GM12878 (cell line): ENCODE measurements around the gene SRSF3. TPM values are rescaled to one million over a fixed set of nuclear protein-coding genes. Genes with fewer than 3 reads are reported as not detected.

ENCODE experiments used
- ATAC-seq: fragments of 200-7000 bp; cut with Tn5 transposase; 3 replicates; pipeline ENCODE4 v1.9.1; 2020; ENCODE audit warnings: mild to moderate bottlenecking, moderate library complexity
- BruUV-seq: library from RNA; stranded (reverse); fragments of 400-500 nt; replicated peaks from 2 replicates; lab custom pipeline; 2021; lab: Mats Ljungman, UMichigan
- CTCF ChIA-PET: fragments of 300-600 bp; sonication (Branson Sonifier 250); formaldehyde crosslinking; extraction: SDS; loops from one replicate; lab custom pipeline; 2021; ENCODE audit warnings: inconsistent platforms; lab: Yijun Ruan, JAX
- POLR2A ChIA-PET: fragments of 350-600 bp; formaldehyde crosslinking; extraction: SDS; loops from one replicate; lab custom pipeline; 2021; ENCODE audit warnings: inconsistent platforms; lab: Charles Lee
- RAD21 ChIA-PET: fragments of 300-600 bp; sonication (Branson Sonifier 250); formaldehyde crosslinking; loops from one replicate; lab custom pipeline; 2023; ENCODE audit warnings: antibody characterized with exemption; ENCODE audit not compliant: unreplicated experiment; lab: Charles Lee
- SMC1A ChIA-PET: fragments of 300-600 bp; sonication (Branson Sonifier 250); formaldehyde crosslinking; loops from one replicate; lab custom pipeline; 2023; ENCODE audit not compliant: unreplicated experiment, uncharacterized antibody; lab: Charles Lee
- DNase-seq: peaks from one replicate; pipeline ENCODE4 v3.0.0-alpha.2; 2011; ENCODE audit warnings: low read depth, low spot score
- FAIRE-seq: peaks from 3 replicates; lab custom pipeline; 2011; peaks lifted over from hg19 to GRCh38; lab: Jason Lieb, UNC
- H2AFZ ChIP-seq: 2 replicates; pipeline ENCODE4 v1.6.0; 2011; ENCODE audit warnings: low read depth, low read length, control low read depth; ENCODE audit not compliant: control insufficient read depth
- H3K27ac ChIP-seq: 2 replicates; pipeline ENCODE4 v1.5.1; 2011; ENCODE audit warnings: control low read depth; ENCODE audit not compliant: control insufficient read depth, insufficient read depth
- H3K27me3 ChIP-seq, 2 experiments: replicated peaks in 1 of 2; 2 replicates each; pipeline versions ENCODE4 v1.6.0 to v1.6.1; 2011; ENCODE audit warnings: low read length in 1 of 2; ENCODE audit not compliant: control insufficient read depth in 2 of 2, insufficient read depth in 2 of 2
- H3K36me3 ChIP-seq, 2 experiments: 2 replicates each; pipeline ENCODE4 v1.5.1; 2011; ENCODE audit warnings: low read length in 1 of 2; ENCODE audit not compliant: control insufficient read depth in 2 of 2, insufficient read depth in 2 of 2
- H3K4me1 ChIP-seq: 2 replicates; pipeline ENCODE4 v1.6.1; 2011; ENCODE audit warnings: mild to moderate bottlenecking, low read length, moderate library complexity, mixed read lengths; ENCODE audit not compliant: control insufficient read depth, insufficient read depth
- H3K4me2 ChIP-seq: 2 replicates; pipeline ENCODE4 v1.6.0; 2011; ENCODE audit warnings: control low read depth; ENCODE audit not compliant: control insufficient read depth, insufficient read depth
- H3K4me3 ChIP-seq: fragments of 200-600 bp; sonication (generic); 2 replicates; pipeline ENCODE4 v1.5.1; 2016
- H3K79me2 ChIP-seq: 2 replicates; pipeline ENCODE4 v1.6.0; 2011; ENCODE audit warnings: low read length; ENCODE audit not compliant: control insufficient read depth, insufficient read depth
- H3K9ac ChIP-seq: 2 replicates; pipeline ENCODE4 v1.8.0; 2011; ENCODE audit warnings: low read length, control low read depth, mixed read lengths; ENCODE audit not compliant: control insufficient read depth, insufficient read depth
- H3K9me3 ChIP-seq: replicated peaks from 3 replicates; pipeline ENCODE4 v1.5.1; 2011; ENCODE audit warnings: mild to moderate bottlenecking, low read length; ENCODE audit not compliant: control insufficient read depth, insufficient read depth
- H4K20me1 ChIP-seq: 2 replicates; pipeline ENCODE4 v1.6.0; 2011; ENCODE audit not compliant: control insufficient read depth, insufficient read depth
- EP300 ChIP-seq, 2 experiments: fragments of 150-350 bp in 1 of 2; IDR thresholded peaks; 2 replicates each; pipeline ENCODE4 v1.6.1; 2011 to 2012; ENCODE audit warnings: low read depth in 2 of 2, low read length in 2 of 2, borderline replicate concordance in 1 of 2, improper control_type of control experiment in 1 of 2, inconsistent platforms in 1 of 2; ENCODE audit not compliant: control insufficient read depth in 1 of 2
- MAX ChIP-seq: IDR thresholded peaks from 2 replicates; pipeline ENCODE4 v1.6.1; 2012; ENCODE audit warnings: low read depth, low read length, improper control_type of control experiment
- RAD21 ChIP-seq: IDR thresholded peaks from 2 replicates; pipeline ENCODE4 v1.6.1; 2011; ENCODE audit warnings: mild to moderate bottlenecking, low read depth, low read length, moderate library complexity; ENCODE audit not compliant: insufficient read depth
- ZNF687 ChIP-seq: fragments of 450-650 bp; IDR thresholded peaks from 2 replicates; pipeline ENCODE4 v1.6.1; 2017; ENCODE audit warnings: mild to moderate bottlenecking, moderate library complexity
- WGBS: methylation state at CpG from one replicate; pipeline ENCODE4 v1.1.6; 2016; ENCODE audit warnings: low lambda C conversion rate; ENCODE audit not compliant: insufficient replicate concordance, insufficient coverage; ENCODE audit errors: missing lambda C conversion rate; 5-methylcytosine and 5-hydroxymethylcytosine counted together
- in situ Hi-C: fragments of 300-500 bp; cut with MboI; formaldehyde crosslinking; loops from 9 replicates; pipeline ENCODE4 v1.14.3; 2018; ENCODE audit warnings: mixed read lengths
- intact Hi-C: fragments of 100-400 bp; cut with micrococcal nuclease; formaldehyde crosslinking; loops from one replicate; pipeline ENCODE4 v1.14.2; 2022; ENCODE audit not compliant: unreplicated experiment
- polyA plus RNA-seq, 11 experiments: library from polyadenylated mRNA; depleted of rRNA in 4 of 11; unstranded in 6 of 11; stranded (reverse) in 5 of 11; fragments of >200 nt; fragmentation: Nextera tagmentation in 4 of 11; fragmentation: Illumina TruSeq in 1 of 11; extraction: Ambion mirVana in 4 of 11; extraction: Trizol in 1 of 11; gene quantifications; 1 replicate in 1 of 11; 2 replicates in 10 of 11; pipeline versions ENCODE4 v1.2.1 to v1.2.3, GENCODE V29; 2011 to 2016; ENCODE audit warnings: inconsistent platforms in 2 of 11, missing spikeins in 2 of 11, low read depth in 1 of 11
- total RNA-seq, 4 experiments: library from RNA; depleted of rRNA in 3 of 4; stranded (reverse); fragments of >200 nt in 3 of 4; fragmentation: Illumina TruSeq in 1 of 4; extraction: Trizol in 1 of 4; gene quantifications; 2 replicates each; pipeline versions ENCODE4 v1.2.1 to v1.2.3, GENCODE V29; 2013 to 2021

Gene SRSF3
- total and polyA plus RNA-seq, 10 of the 15 experiments (the other 5 are each of a cell fraction or from before 2014, with no cell fraction given), result 195 to 1,377 (median 493) TPM

- H4K20me1 ChIP-seq, result no peaks in the 10 kb centered on the region
- WGBS, result 62% methylated on average over 4 of the region's 4 CpGs
- no peak for TF ChIP-seq ZNF687
- no peak for TF ChIP-seq MAX
- TF ChIP-seq RAD21, result no peak
- no peak for TF ChIP-seq EP300 (IDR thresholded peaks at IDR 0.05; ENCODE audit: borderline replicate concordance in 1 of 2, control insufficient read depth in 1 of 2, low read depth in 2 of 2, low read length in 2 of 2)
- TF ChIP-seq, all 136 proteins: peak for 0
- no peaks in the 10 kb centered on the region for H3K27me3 ChIP-seq
- SMC1A ChIA-PET, result interaction anchor here (1.2 to 3.7 kb wide), 5 partner anchors 9 to 141 kb away, joined by 3 to 19 read pairs (median 5); no protein-coding TSS in a partner anchor
- in situ Hi-C loops (no loop called here), intact Hi-C loops (no loop called here)
- CTCF ChIA-PET, result interaction anchor here (0.8 to 3.3 kb wide), 3 partner anchors 19 to 108 kb away, joined by 3 to 11 read pairs (median 5); no protein-coding TSS in a partner anchor
- H3K4me2 ChIP-seq, result no peak overlapping the region
- H3K36me3 ChIP-seq, result no peaks in the 10 kb centered on the region
- no peak overlapping the region for H2AFZ ChIP-seq
- ATAC-seq (no peak), FAIRE-seq (no peak), DNase-seq (no peak)
- H3K4me1 ChIP-seq, result no peaks in the 10 kb centered on the region
- POLR2A ChIA-PET, result interaction anchor here (1.0 to 2.0 kb wide), 3 partner anchors 9 to 446 kb away, joined by 3 to 7 read pairs (median 3); no protein-coding TSS in a partner anchor
- no TSS peak for BruUV-seq
- no peaks in the 10 kb centered on the region for H3K9me3 ChIP-seq
- no peak overlapping the region for H3K4me3 ChIP-seq
- no peaks in the 10 kb centered on the region for H3K79me2 ChIP-seq
- H3K9ac ChIP-seq, result no peak overlapping the region
- no peak overlapping the region for H3K27ac ChIP-seq
- RAD21 ChIA-PET, result interaction anchor here (1.2 kb wide), 1 partner anchor 19 kb away, joined by 3 read pairs; no protein-coding TSS in a partner anchor
These were observed 33.3 kb upstream of the SRSF3 start for GRCh38 chr6:36560822-36561221.
